ENCODE measurements around the gene KRT6C. TPM values are rescaled to one million over a fixed set of nuclear protein-coding genes. Genes with fewer than 3 reads are reported as not detected.

KRT6C gene
- total RNA-seq (not detected), polyA plus RNA-seq (under 1 TPM; 0.08 to 0.10 TPM)
- long read RNA-seq, donor 1: 0 reads
- long read RNA-seq, donor 2: 0 reads
- long read RNA-seq, donor 3: 0 reads
- long read RNA-seq, donor 4: 0 reads
- long read RNA-seq, donor 5: 0 reads

- Histone ChIP-seq H3K9me3 (ENCODE audit: control insufficient read depth in 4 of 4, insufficient read depth in 3 of 4, low read length in 3 of 4) (no peaks in the 10 kb centered on the region), H3K27me3 (ENCODE audit: control insufficient read depth in 3 of 3, insufficient read depth in 3 of 3, low read length in 2 of 3) (no peaks in the 10 kb centered on the region), H3K9ac (ENCODE audit: insufficient read depth in 1 of 2, low read length in 2 of 2) (no peak within 1 kb of the TSS), H3K4me1 (ENCODE audit: control insufficient read depth in 5 of 5, insufficient read depth in 5 of 5, low read length in 5 of 5) (no peaks in the 10 kb centered on the region), H3K36me3 (ENCODE audit: control insufficient read depth in 4 of 4, insufficient read depth in 4 of 4, low read length in 4 of 4) (no peaks in the 10 kb centered on the region), H3K4me3 (no peak within 1 kb of the TSS), H3K27ac (ENCODE audit: low read depth in 1 of 2, low read length in 1 of 2) (no peak within 1 kb of the TSS)
- TF ChIP-seq CTCF (IDR thresholded peaks at IDR 0.05; ENCODE audit: control extremely low read depth, extremely low read depth): no peak
- DNase-seq (no peak), ATAC-seq (ENCODE audit: insufficient read depth, low FRiP score) (no peak)
- WGBS, 2 donors: 79% methylated on average over 4 of the region's 4 CpGs
Observed at GRCh38 chr12:52473768-52474167, at the start of gene KRT6C. Gene KRT6C (minus strand): TSS chr12:52473805. CDS start chr12:52473737, 68 bp downstream.

- no peak overlapping the region for H3K27ac ChIP-seq (ENCODE audit: low read depth in 1 of 2, low read length in 1 of 2)
- ATAC-seq (ENCODE audit: insufficient read depth, low FRiP score) (no peak), DNase-seq (no peak)
- peaks cover 0 to 4% (median 0%) of the 10 kb centered on the region in 5 donors for H3K4me1 ChIP-seq (ENCODE audit: control insufficient read depth in 5 of 5, insufficient read depth in 5 of 5, low read length in 5 of 5)
- no peaks in the 10 kb centered on the region for H3K36me3 ChIP-seq (ENCODE audit: control insufficient read depth in 4 of 4, insufficient read depth in 4 of 4, low read length in 4 of 4)
- TF ChIP-seq CTCF (IDR thresholded peaks at IDR 0.05; ENCODE audit: control extremely low read depth, extremely low read depth): no peak
- H3K27me3 ChIP-seq (ENCODE audit: control insufficient read depth in 3 of 3, insufficient read depth in 3 of 3, low read length in 2 of 3): peaks cover 0 to 4% (median 0%) of the 10 kb centered on the region in 3 donors
- H3K9me3 ChIP-seq (ENCODE audit: control insufficient read depth in 4 of 4, insufficient read depth in 3 of 4, low read length in 3 of 4): no peaks in the 10 kb centered on the region
- H3K9ac ChIP-seq (ENCODE audit: insufficient read depth in 1 of 2, low read length in 2 of 2): no peak overlapping the region
- no peak overlapping the region for H3K4me3 ChIP-seq
- WGBS, 2 donors: 65 to 81% methylated on average over 10 of the region's 10 CpGs
Observed at GRCh38 chr12:52522346-52523011, 48.9 kb upstream of the KRT6C start.

GRCh38 chr12:52521568-52522266 is 48.1 kb upstream of the KRT6C start:
- Histone ChIP-seq H3K9me3 (ENCODE audit: control insufficient read depth in 4 of 4, insufficient read depth in 3 of 4, low read length in 3 of 4) (no peaks in the 10 kb centered on the region), H3K36me3 (ENCODE audit: control insufficient read depth in 4 of 4, insufficient read depth in 4 of 4, low read length in 4 of 4) (no peaks in the 10 kb centered on the region), H3K4me1 (ENCODE audit: control insufficient read depth in 5 of 5, insufficient read depth in 5 of 5, low read length in 5 of 5) (peaks cover 0 to 4% (median 0%) of the 10 kb centered on the region in 5 donors), H3K27me3 (ENCODE audit: control insufficient read depth in 3 of 3, insufficient read depth in 3 of 3, low read length in 2 of 3) (peaks cover 0 to 4% (median 0%) of the 10 kb centered on the region in 3 donors), H3K4me3 (no peak overlapping the region), H3K9ac (ENCODE audit: insufficient read depth in 1 of 2, low read length in 2 of 2) (no peak overlapping the region), H3K27ac (ENCODE audit: low read depth in 1 of 2, low read length in 1 of 2) (no peak overlapping the region)
- whole genome bisulfite sequencing, 2 donors: 66 to 69% methylated on average over 10 of the region's 10 CpGs
- DNase-seq (no peak), ATAC-seq (ENCODE audit: insufficient read depth, low FRiP score) (no peak)
- TF ChIP-seq CTCF (IDR thresholded peaks at IDR 0.05; ENCODE audit: control extremely low read depth, extremely low read depth): no peak
